ENCODE data around the gene STRIP1. TPM values are rescaled to one million over a fixed set of nuclear protein-coding genes. Genes with fewer than 3 reads are reported as not detected.

STRIP1 gene
- total and polyA plus RNA-seq, 2 donors from 2014 or later: 9.5 to 31.1 TPM

DNA sequence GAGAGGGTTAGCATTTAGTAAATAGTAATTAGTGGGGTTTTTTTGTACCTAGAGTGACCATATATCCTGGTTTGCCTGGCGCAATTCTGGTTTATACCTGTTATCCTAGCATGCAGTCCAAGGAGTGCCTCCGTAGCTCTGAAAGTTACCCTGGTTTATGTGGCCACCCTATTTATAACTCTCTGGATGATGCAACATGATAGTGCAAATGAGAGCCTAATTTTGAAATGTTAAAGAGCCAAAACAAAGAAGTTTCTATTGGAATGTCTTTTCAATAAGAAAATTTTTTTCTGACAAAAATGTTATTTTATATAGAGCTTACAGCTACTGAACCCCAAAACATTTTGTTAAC lies 44.1 kb upstream of the STRIP1 start:
- peak overlapping the region in 2 of 3 donors; percentile 1 to 30 for H3K4me3 ChIP-seq (ENCODE audit: low read length in 3 of 3)
- H3K27me3 ChIP-seq (ENCODE audit: control insufficient read depth, insufficient read depth, low read length): no peaks in the 10 kb centered on the region
- H3K36me3 ChIP-seq (ENCODE audit: control insufficient read depth in 2 of 3, insufficient read depth in 3 of 3, low read length in 3 of 3): peaks cover 0 to 4% (median 3%) of the 10 kb centered on the region in 3 donors
- TF ChIP-seq, protein P1, sequence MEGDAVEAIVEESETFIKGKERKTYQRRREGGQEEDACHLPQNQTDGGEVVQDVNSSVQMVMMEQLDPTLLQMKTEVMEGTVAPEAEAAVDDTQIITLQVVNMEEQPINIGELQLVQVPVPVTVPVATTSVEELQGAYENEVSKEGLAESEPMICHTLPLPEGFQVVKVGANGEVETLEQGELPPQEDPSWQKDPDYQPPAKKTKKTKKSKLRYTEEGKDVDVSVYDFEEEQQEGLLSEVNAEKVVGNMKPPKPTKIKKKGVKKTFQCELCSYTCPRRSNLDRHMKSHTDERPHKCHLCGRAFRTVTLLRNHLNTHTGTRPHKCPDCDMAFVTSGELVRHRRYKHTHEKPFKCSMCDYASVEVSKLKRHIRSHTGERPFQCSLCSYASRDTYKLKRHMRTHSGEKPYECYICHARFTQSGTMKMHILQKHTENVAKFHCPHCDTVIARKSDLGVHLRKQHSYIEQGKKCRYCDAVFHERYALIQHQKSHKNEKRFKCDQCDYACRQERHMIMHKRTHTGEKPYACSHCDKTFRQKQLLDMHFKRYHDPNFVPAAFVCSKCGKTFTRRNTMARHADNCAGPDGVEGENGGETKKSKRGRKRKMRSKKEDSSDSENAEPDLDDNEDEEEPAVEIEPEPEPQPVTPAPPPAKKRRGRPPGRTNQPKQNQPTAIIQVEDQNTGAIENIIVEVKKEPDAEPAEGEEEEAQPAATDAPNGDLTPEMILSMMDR (IDR thresholded peaks at IDR 0.05; ENCODE audit: borderline replicate concordance, extremely low read depth, insufficient read depth): no peak
- H3K9ac ChIP-seq (ENCODE audit: low read length in 3 of 3): peak overlapping the region in 1 of 3 donors; percentile 24
- no peak for DNase-seq
- peak overlapping the region; percentile 61 to 64 for H3K27ac ChIP-seq (ENCODE audit: low read depth in 2 of 2, low read length in 2 of 2)
- no peak for FAIRE-seq
- intact Hi-C loops (cut with DNase I): no loop called here
- peaks cover 5 to 50% (median 33%) of the 10 kb centered on the region in 3 donors for H3K4me1 ChIP-seq (ENCODE audit: control insufficient read depth in 2 of 3, insufficient read depth in 2 of 3, low read depth in 1 of 3, low read length in 3 of 3)
- no peaks in the 10 kb centered on the region for H3K9me3 ChIP-seq (ENCODE audit: control insufficient read depth in 2 of 3, insufficient read depth in 1 of 3, low read length in 3 of 3)

DNA sequence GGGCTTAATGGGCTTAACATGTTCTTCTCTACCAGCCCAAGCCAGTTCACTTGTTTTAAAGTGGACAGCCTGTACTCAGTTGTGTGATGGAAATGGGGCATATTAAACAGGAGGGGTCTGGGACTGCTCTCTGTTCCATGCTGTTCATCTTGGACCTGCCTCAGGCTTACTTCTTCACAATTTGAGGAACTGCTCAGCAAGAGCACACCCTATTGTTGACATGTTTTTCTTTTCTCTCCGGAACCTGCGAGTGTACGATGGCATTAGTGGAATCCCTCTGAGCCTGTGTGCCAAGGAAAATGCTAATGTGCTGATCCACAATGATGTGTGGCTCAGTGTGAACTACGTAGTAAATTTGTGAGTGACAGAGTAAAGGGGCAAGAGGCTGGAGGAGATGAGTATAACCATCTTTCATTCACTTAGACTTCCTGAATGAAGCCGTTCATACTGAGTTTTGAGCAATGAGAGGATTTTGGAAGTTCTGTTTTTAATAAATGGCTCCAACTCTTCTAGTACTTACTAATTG lies 43.0 kb upstream of the STRIP1 start:
- intact Hi-C loops (cut with DNase I): no loop called here
- no peak for FAIRE-seq
- TF ChIP-seq, protein P1 (IDR thresholded peaks at IDR 0.05; ENCODE audit: borderline replicate concordance, extremely low read depth, insufficient read depth): no peak
- H3K4me3 ChIP-seq (ENCODE audit: low read length in 3 of 3): no peak overlapping the region
- H3K9me3 ChIP-seq (ENCODE audit: control insufficient read depth in 2 of 3, insufficient read depth in 1 of 3, low read length in 3 of 3): no peaks in the 10 kb centered on the region
- no peak for DNase-seq
- H3K27ac ChIP-seq (ENCODE audit: low read depth in 2 of 2, low read length in 2 of 2): no peak overlapping the region
- no peaks in the 10 kb centered on the region for H3K27me3 ChIP-seq (ENCODE audit: control insufficient read depth, insufficient read depth, low read length)
- H3K4me1 ChIP-seq (ENCODE audit: control insufficient read depth in 2 of 3, insufficient read depth in 2 of 3, low read depth in 1 of 3, low read length in 3 of 3): peaks cover 2 to 46% (median 25%) of the 10 kb centered on the region in 3 donors
- no peak overlapping the region for H3K9ac ChIP-seq (ENCODE audit: low read length in 3 of 3)
- H3K36me3 ChIP-seq (ENCODE audit: control insufficient read depth in 2 of 3, insufficient read depth in 3 of 3, low read length in 3 of 3): peaks cover 0 to 4% (median 4%) of the 10 kb centered on the region in 3 donors

DNA sequence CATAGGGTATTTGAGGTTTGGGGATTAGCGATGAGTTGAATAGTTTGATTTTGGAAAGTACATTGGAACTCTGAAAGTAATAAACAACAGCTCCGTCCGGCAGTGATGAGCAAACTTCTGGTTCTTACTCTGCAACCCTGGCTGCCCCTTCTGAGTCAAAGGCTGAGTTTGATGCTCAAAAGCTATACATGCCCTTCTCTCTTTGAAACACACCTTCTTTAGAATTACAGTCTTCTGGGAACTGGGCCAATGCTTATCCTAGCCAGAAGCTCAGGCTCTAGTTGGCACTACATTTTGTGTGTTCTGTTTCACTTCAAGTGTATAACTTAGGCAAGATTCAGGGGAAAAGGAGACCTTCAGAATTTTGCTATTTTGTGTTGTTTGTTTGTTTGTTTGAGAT lies 40.5 kb upstream of the STRIP1 start:
- intact Hi-C loops (cut with DNase I): no loop called here
- Histone ChIP-seq H3K36me3 (ENCODE audit: control insufficient read depth in 2 of 3, insufficient read depth in 3 of 3, low read length in 3 of 3) (peaks cover 0 to 4% (median 2%) of the 10 kb centered on the region in 3 donors), H3K9me3 (ENCODE audit: control insufficient read depth in 2 of 3, insufficient read depth in 1 of 3, low read length in 3 of 3) (no peaks in the 10 kb centered on the region), H3K27ac (ENCODE audit: low read depth in 2 of 2, low read length in 2 of 2) (no peak overlapping the region), H3K27me3 (ENCODE audit: control insufficient read depth, insufficient read depth, low read length) (no peaks in the 10 kb centered on the region), H3K9ac (ENCODE audit: low read length in 3 of 3) (no peak overlapping the region), H3K4me3 (ENCODE audit: low read length in 3 of 3) (no peak overlapping the region), H3K4me1 (ENCODE audit: control insufficient read depth in 2 of 3, insufficient read depth in 2 of 3, low read depth in 1 of 3, low read length in 3 of 3) (peaks cover 4 to 31% (median 12%) of the 10 kb centered on the region in 3 donors)
- TF ChIP-seq, protein P1 (IDR thresholded peaks at IDR 0.05; ENCODE audit: borderline replicate concordance, extremely low read depth, insufficient read depth): no peak
- no peak for FAIRE-seq
- no peak for DNase-seq

DNA sequence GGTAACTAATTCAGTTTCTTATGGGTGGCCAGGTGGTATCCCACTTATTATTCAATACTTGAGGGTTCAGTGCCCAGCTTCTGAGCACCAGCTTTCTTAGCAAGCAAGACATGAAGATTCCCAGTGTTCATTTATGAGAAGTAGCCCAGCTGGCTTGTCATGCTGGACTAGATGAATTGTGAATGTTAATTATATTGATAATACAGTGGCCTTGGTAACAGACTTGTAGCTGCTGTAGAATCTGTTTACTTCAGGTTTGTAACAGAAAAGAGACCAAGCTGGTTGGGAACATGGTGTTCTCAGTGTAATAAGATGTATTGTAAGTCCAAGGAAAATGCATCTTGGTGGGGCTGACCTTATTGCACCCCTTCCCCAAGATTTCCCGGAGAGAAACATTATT lies 39.8 kb upstream of the STRIP1 start:
- Histone ChIP-seq H3K4me1 (ENCODE audit: control insufficient read depth in 2 of 3, insufficient read depth in 2 of 3, low read depth in 1 of 3, low read length in 3 of 3) (peaks cover 4 to 28% (median 12%) of the 10 kb centered on the region in 3 donors), H3K4me3 (ENCODE audit: low read length in 3 of 3) (no peak overlapping the region), H3K36me3 (ENCODE audit: control insufficient read depth in 2 of 3, insufficient read depth in 3 of 3, low read length in 3 of 3) (peaks cover 0 to 4% (median 2%) of the 10 kb centered on the region in 3 donors), H3K27ac (ENCODE audit: low read depth in 2 of 2, low read length in 2 of 2) (no peak overlapping the region), H3K9me3 (ENCODE audit: control insufficient read depth in 2 of 3, insufficient read depth in 1 of 3, low read length in 3 of 3) (no peaks in the 10 kb centered on the region), H3K27me3 (ENCODE audit: control insufficient read depth, insufficient read depth, low read length) (no peaks in the 10 kb centered on the region), H3K9ac (ENCODE audit: low read length in 3 of 3) (no peak overlapping the region)
- intact Hi-C loops (cut with DNase I): no loop called here
- FAIRE-seq (no peak), DNase-seq (no peak)
- TF ChIP-seq, protein P1 (IDR thresholded peaks at IDR 0.05; ENCODE audit: borderline replicate concordance, extremely low read depth, insufficient read depth): no peak
